HG03175 (cell line): Measurements from ENCODE around the gene DGKQ.

Experiments used
- ATAC-seq: cut with Tn5 transposase; IDR thresholded peaks from one replicate; pipeline ENCODE4 v1.9.1; 2021; ENCODE audit warnings: mild to moderate bottlenecking, moderate library complexity; ENCODE audit not compliant: unreplicated experiment

Gene DGKQ

GRCh38 chr4:973431-974397, at the start of gene DGKQ:
Gene DGKQ (minus strand): TSS chr4:973569. CDS start chr4:973482, 87 bp downstream.
- ATAC-seq, result peak; percentile 64

- no peak for ATAC-seq
Observed at GRCh38 chr4:1022739-1023066, 49.3 kb upstream of the DGKQ start.

- ATAC-seq, result no peak
Observed at GRCh38 chr4:1022051-1022738, 48.8 kb upstream of the DGKQ start.

GRCh38 chr4:1021386-1022050, 48.1 kb upstream of the DGKQ start:
- ATAC-seq, result peak; percentile 81

- ATAC-seq, result no peak
Observed at GRCh38 chr4:1019729-1020470, 46.5 kb upstream of the DGKQ start.

- ATAC-seq, result no peak
Observed at GRCh38 chr4:1019320-1019719, 46.0 kb upstream of the DGKQ start.

- ATAC-seq, result no peak
Observed at GRCh38 chr4:1018147-1019020, 45.0 kb upstream of the DGKQ start.

- ATAC-seq, result no peak
Observed at GRCh38 chr4:1017706-1018105, 44.3 kb upstream of the DGKQ start.

GRCh38 chr4:1017211-1017610, 43.8 kb upstream of the DGKQ start:
- no peak for ATAC-seq

- ATAC-seq, result no peak
Observed at GRCh38 chr4:1015746-1016145, 42.4 kb upstream of the DGKQ start.

GRCh38 chr4:1015179-1015578, 41.8 kb upstream of the DGKQ start:
- ATAC-seq, result no peak

GRCh38 chr4:1014291-1015167, 41.2 kb upstream of the DGKQ start:
- no peak for ATAC-seq

GRCh38 chr4:1013225-1014073, 40.1 kb upstream of the DGKQ start:
- ATAC-seq, result no peak

GRCh38 chr4:1012034-1012739, 38.8 kb upstream of the DGKQ start:
- ATAC-seq, result no peak

- ATAC-seq, result no peak
Observed at GRCh38 chr4:1011666-1012033, 38.3 kb upstream of the DGKQ start.

- peak; percentile 37 for ATAC-seq
Observed at GRCh38 chr4:1011022-1011665, 37.8 kb upstream of the DGKQ start, which contains the start of gene FGFRL1. Gene FGFRL1 (plus strand): TSS chr4:1011626. CDS start chr4:1012486, 860 bp downstream.
